SW480 (cell line): ENCODE measurements around the gene PTTG1.

ENCODE experiments used
- DNase-seq: peaks from one replicate; pipeline ENCODE4 v3.0.0-alpha.2; 2016; ENCODE audit warnings: low spot score

The PTTG1 gene

DNA sequence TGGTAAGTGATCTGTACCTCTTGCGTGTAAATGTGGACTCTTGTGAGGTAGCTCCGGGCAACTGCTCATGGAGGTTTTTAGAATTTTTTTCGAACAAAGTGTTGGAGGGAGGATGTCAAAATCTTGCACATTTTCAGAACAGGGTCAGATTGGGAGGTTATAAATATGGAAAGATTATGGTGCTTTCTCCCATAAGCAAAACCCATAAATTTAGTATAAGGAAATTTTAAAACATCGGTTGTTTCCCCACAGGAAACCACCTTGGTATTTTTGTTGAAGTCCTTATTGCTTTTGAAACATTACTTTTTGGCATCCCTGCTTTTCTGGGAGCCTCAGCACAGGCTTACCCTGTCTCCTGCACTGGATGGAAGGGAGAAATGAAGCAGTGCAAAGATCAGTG lies 33.9 kb downstream of the PTTG1 start:
- no peak for DNase-seq

DNA sequence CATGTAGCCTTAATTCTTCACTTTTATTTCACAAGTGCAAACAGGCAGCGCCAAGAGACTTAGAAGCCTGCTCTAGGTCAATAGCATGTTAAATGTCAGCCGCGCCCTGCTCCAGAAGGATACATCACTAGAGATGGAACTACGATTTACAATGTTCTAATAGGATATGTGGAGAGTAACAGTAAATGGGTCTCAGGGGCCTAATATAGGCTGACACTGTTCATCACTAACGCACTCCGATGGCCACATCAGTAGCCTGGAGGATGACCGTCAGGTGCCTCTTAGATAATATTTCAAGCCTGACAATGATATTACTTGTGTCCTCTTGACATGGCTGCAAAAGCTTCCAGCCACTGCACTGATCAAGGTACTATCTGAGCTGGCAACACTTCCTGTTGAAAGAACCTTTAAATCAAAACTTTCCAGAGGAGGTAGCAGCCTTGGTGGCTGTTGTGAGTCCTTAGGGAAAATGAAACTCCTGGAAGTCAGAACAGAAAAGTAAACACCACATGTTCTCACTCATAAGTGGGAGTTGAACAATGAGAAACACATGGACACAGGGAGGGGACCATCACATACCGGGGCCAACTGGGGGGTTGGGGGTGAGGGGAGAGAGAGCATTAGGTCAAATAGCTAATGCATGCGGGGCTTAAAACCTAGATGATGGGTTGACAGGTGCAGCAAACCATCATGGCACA lies 35.0 kb downstream of the PTTG1 start:
- no peak for DNase-seq

DNA sequence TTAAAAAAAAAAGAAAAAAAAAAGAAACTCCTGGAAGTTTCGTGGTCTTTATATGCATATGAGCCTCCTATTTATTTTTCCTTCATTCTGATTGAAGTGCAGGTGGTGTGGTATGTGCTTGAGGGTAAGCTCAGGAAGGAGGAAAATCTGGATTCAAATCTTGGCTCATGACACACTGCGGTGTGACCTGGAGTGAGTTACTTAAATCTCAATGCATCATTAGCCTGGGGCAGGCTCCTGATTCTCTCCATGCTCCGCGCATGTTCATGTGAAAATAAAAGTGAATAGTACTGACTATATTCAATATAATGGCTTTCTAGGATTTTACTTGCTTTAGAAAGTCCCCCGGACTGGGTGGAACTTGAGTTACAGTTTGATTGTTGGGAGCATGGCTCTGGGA lies 35.6 kb downstream of the PTTG1 start:
- no peak for DNase-seq

DNA sequence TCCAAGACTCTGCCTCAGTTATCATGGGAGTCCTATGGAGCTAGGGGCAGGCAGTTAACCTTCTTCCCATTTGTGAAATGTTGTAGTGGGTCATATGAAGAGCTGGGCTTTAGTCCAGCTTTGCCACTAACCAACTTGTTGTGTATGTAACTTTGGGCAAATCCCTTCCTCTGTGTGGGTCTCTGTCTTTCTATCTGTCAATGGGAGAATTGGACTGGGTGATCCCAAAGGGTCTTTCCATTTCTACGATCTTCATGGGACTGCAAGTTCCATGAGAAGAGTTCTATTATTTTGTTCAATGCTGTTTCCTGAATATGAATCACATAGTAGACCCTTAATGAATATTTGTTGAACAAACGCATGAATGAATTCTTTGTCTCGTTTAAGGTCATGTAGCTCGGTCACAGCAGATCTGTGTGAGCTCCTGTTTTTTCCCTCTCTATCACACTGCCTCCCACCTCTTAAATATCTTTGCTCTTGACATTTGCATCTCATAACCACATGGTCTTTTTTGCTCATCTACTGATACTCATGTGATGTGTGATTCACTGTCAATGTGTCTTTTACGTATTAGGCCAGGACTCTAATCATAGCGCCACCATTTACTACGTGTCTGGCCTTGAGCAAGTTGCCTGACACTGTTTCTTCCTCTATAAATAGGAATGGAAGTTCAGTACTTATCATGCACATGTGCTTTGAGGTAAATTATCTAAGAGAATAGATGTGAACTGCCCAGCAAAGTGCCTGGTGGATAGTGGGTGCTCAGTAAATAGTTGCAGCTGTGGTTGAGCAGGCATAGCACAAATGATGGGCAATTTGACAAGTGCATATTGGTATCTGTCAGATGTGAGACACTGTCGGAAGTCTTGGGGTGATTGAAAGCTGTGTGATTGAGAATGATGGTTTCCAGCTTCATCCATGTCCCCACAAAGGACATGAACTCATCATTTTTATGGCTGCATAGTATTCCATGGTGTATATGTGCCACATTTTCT lies 37.4 kb downstream of the PTTG1 start:
- no peak for DNase-seq

DNA sequence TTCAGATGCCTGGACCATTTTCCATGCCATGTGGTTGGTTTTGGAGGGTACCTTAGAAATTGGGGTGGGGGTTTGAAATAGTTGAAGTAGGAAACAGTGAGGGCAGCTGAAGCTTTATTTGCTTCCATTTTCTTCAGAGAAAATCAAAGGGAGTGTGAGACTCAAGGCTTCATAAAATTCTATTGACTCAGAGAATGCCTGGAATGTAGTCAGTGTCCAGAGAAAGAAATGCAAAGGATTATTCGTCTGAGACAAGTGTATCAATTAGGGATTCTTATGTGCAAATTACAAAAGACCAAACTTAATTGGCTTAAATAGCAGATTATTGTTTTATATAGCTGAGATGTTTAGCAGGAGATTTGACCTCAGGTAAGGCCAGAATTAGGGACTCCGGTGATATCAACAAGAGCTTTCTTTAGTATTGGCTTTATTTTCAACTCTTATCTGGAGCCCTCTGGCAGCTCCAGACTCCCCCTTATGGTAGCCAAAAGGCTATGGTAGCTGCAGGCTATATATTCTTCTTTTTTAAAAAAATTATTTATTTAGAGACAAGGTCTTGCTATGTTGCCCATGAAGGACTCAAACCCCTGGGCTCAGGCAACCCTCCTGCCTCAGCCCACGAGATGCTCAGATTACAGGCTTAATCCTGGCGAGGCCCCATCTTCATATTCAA lies 38.9 kb downstream of the PTTG1 start:
- no peak for DNase-seq

DNA sequence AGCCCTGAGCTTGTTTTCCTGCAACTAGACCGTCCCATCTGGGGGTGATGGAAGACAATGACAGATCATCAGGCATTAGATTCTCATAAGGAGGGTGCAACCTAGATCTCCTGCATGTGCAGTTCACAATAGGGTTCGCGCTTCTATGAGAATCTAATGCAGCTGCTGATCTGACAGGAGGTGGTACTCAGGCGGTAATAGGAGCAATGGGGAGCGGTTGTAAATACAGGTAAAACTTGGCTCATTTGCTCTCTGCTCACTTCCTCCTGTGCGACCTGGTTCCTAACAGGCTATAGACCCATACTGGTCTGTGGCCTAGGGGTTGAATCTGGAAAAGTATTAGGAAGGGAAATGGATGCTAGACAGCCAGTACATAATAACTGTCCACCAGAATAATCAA lies 39.7 kb downstream of the PTTG1 start:
- no peak for DNase-seq

DNA sequence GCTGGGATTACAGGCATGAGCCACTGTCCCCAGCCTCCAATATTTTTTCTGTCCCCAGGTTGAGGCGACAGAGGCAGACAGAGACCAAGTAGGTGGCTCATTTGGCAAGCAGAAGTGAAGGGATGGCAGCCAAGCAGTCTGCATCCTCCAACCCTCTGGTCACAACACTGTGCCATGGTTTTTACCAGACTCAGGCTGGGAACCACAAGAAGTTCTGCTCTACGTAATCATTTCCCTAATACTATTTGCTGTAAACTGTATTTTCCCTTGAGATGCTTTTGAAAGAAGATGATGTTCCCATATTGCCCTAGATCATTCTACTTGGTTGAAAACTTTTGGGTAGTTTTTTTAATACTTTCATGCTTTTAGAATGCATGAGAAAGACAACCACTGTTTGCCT lies 40.5 kb downstream of the PTTG1 start:
- DNase-seq = no peak

DNA sequence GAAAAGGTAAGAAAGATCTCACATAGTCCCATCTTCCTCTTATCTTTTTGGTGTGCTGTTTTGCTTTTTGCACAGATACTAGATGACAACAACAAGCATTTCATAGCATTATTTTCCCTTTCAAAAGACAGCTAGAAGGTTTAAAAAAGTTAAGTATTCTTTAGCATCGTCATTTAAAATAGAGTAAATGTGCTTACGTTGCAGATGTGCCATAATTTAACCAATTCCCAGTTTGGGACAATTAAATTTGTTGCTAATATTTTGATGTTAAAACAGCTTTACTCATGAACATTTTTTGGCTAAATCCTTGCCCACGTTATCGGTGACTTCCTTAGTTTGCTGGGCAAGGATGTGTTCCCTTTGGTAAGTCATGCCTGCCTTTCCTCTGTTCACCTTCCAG lies 41.6 kb downstream of the PTTG1 start:
- DNase-seq = no peak

DNA sequence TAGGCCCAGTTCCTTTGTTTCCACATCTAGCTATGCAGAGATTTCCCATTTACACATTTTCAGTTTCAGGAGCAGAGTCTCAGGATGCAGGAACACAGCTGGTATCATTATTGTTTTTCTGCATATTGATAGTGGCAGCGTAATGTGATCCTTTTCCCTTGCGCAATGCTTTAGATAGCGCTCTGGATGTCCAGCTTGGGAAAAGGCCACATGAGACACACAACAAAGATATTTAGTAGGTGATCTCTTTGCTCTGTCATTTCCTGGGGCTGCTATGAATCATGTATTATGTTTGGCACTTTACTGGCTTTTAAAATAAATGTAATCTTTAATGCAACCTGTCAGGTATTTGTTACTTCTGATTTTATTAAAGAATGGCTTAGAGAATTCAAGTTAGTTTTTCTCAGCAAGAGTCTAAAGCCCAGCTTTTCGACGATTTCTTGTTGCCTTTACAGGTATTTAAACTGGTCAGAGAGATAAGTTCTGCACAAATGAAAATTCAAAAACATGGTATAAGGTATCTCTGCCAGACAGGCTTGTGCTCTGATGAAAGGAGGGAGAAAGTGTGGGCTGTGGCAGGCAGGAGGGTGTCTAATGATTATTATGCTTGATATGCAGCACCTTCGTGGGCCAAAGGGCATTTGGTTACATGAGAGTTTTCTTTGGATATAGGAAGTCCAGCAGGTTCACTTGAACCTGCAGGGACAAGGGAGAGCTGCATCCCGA lies 42.2 kb downstream of the PTTG1 start:
- peak; percentile 77 for DNase-seq

DNA sequence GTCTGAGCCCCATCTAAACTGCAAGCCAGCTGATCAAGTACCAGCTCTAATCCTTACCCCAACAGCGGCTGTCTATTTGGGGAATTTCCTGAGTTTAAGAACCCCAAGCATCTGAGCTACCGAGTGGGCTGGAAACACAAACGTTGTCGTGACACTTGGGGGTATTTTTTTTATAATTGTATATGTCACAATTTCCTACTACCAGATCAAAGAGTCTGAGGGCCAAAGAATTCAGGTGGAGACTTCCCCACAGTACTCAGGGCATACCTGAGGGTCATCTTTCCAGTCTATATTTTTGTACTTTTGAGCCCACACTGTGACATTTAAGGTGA lies 42.8 kb downstream of the PTTG1 start:
- peak; percentile 14 for DNase-seq

DNA sequence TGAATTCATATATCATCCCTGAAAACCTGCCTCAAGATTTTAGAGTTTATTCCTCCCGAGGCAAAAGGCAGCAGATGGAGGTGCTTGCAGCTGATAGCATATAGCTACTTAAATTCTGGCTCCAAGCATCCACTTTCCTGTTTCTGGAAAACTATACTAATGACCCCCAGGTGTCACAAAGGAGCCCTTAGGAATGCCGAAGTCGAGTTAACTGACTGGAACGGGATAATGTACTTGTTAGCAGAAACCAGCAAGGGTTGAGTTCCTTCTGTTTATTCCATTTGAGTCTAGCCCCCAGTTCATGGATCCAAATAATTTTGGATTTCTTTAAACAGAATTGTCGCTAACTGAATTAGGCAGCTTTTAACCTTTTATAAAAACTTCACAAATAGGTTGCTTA lies 44.5 kb downstream of the PTTG1 start:
- no peak for DNase-seq

DNA sequence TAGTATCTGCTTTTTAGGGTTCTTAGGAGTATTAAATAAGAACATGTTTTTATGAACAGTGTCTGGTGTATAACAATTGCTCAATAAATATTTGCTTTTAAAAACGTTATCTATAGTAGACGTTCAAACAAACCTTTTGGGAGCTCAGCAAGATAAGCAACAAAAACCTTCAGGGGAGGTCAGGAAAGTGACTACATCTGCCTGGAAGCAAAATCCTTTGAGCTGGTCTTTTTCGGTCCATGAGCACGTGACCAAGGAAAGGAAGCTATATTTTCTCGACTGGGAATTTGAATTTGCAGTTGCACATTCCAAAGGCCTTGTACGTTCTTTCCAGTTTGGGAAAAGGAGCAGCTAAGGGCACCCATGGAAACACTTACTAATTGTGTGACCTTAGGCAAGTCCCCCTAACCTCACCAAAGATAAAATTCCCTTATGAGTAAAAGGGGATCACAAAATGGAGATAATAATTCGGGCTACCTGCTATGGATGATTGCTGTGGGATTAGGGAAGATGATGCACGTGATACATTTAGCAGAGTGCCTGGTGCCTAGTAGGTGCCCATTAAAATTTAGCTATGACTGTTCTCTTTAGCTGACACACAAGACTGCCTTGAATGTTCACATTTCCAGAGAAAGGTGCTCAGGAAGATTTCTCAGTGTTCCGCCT lies 45.4 kb downstream of the PTTG1 start:
- no peak for DNase-seq

DNA sequence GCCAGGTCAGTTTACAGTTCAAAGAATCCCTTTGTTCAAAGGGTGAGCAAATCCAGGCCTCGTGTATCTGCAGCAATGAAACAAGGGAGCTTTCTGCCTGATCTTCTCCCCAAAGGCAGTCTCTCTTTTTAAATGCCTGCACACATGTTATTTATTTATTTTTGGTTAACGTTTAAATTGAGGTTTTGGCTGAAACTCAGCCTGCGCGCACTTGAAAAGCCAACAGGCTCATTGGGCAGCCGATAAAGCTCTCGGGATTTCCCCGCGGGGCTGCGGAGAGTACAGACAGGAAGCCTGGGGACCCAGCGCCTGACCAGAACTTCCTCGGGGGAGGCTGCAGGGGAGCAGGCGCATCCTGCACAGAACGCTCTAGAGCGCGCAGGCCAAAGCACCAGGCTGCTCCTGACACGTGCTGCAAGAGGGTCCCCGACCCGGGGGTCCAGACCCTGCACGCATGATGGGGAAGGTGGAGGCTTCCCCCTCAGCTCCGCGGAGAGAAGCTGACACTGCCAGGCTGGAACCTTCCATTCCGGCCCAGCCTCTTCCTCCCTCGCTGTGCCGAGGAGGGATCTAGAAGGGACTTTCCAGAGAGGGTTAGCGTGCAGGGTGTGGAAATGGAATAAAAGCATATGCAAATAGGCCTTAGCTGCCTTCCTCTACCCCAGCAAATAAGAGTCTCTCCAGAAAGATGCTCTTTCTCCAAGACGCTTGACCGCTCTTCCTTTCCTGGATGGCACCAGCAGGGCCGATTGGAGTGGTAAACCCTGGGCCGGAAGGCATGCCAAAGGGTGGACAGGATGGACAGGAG lies 46.1 kb downstream of the PTTG1 start:
- DNase-seq = peak; percentile 75

DNA sequence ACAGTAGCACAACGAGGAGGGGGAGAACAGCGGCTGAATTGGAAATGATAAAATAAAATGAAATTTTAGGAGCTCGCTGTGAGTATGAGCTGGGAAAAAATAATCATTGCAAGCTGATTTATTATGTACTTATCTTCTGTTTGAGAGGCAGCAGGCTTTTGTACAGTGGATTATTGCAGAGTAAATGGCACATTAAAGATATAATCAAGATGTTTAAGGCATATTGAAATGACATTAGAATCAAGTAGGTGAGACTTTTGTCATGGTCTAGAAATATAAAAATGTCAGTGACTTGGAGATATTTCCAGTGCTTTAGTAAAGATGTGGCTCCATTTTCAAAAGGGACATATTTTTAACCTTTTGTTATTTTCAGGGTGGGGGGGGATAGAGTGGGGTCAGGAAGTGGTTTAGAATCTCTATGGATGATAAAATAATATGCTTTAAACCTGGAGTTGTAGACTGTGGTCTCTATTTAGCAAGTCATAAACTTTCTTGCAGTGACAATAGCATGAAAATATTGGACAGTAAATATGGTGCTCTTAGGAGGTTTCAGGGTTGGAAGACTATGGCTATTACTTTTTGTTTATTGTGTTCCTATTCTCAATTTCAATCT lies 46.8 kb downstream of the PTTG1 start:
- no peak for DNase-seq

DNA sequence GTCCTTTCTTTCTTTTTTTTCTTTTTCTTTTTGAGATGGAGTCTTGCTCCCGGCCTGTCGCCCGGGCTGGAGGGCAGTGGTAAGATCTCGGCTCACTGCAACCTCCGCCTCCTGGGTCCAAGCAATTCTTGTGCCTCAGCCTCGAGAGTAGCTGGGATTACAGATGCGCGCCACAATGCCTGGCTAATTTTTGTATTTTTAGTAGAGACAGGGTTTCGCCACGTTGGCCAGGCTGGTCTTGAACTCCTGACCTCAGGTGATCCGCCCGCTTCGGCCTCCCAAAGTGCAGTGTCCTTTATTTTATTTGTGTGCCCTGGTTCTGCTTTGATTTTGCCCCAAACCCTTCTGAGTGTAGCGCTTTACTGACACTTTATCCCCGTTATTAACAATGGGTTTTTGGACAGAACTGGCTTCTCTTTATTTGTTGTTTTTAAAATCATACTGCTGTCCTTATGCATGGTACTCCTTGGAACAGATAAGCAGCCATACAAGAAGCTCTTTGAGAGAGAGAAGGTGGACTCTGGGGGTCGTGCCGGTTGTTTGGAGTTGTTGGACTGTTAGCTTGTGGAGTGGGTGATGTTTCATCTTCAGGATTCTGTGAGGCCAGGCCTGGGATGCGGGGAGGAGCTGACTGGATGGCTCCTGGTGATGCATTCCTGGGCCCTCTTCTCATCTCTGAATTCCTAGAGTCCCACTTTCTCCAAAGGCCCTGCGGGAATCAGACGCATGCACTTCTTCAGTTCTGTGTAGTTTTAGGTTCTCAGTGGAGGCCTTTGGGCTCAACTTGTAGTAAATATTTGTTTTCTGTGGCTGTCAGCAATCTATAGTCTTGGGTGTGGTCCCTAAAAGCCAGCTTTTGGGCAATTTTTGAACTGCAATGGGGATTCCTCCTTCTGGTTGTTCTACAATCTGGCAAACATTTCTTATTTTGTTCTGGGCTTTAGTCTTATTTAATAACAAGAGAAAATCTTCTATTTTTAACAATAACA lies 47.8 kb downstream of the PTTG1 start:
- DNase-seq = no peak

DNA sequence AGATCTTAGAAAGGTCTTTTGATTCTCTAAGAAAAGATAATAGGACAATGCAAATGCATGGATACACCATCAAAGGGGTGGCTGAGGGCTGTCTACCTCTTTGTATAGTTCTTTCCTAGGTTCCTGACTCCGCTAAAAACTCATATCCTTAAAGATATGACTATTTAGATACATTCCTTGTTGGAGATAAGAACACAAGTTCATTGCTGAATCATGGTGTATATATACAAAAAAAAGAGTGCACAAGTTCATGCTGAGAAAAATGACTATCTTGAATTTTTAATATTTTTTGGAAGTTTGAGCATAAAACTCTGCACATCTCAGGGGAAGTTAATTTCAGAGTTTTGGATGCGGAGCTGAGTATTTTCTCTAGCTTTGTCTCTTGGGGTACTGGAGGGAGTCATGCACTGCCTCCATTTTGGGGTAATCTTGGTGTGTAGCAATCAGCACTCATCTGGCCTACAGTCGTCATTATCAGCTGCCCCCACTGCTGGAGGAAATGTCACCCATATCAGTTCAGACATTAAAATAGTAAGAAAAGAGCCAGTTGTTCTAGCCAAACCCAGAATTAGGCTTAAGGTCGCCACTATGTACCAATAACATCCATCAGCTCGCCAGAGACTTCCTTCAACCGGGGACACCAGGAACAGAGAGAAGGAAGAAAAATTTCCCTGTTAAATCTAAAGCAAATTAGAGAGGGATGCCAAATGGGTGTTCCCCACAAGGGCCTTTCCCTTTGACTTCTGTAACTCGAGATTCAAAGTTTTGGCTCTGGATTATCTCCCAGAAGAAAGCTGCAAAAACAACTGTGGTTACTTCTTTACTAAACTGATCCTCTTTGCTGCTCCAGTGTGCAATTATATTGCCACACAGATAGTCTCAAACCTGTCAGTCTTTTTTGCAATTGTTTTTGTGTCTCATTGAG lies 49.0 kb downstream of the PTTG1 start:
- no peak for DNase-seq

DNA sequence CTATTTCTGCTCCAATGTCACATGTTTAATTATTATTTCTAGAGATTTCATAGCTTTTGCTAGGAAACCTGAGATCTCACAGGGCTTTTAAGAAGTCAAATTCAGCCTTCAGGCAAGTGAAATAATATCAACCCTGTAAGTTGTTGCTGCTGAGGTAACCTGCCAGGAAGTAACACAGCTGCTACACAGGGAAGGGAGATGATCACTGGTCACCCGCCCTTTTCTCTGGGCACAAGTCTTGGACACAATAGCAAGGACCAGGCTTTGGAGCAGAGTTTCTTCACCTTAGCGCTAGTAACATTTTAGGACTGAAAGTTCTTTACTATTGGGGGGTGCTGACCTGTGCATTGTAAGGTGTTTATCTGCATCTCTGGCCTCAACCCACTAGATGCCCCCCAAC lies 50.1 kb downstream of the PTTG1 start:
- DNase-seq = no peak

DNA sequence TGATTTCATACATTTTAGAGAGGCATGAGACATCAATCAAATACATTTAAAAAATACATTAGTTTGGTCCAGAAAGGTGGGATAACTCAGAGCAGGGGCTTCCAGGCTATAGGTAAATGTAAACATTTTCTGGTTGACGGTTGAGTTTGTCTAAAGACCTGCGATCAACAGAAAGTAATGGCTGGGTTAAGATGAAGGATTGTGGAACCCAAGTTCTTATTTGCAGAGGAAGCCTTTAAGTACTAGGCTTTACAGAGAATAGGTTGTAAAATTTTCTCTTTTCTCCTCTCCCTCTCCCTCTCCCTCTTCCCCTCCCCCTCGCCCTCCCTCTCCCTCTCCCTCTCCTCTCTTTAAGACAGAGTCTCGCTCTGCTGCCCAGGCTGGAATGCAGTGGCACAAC lies 50.8 kb downstream of the PTTG1 start:
- DNase-seq = no peak
